SU-DHL-6 (cell line): ENCODE results near the gene NEURL2.

Experiments
- H2AFZ ChIP-seq: fragments of 200-600 bp; sonication (generic); 2 replicates; pipeline ENCODE4 v1.6.1; 2014; ENCODE audit warnings: low read depth, mild to moderate bottlenecking, moderate library complexity, mixed read lengths, antibody characterized with exemption, low read length; ENCODE audit not compliant: severe bottlenecking
- H3F3A ChIP-seq: fragments of 200-600 bp; shearing (Covaris generic); 2 replicates; pipeline ENCODE4 v1.6.0; 2016; ENCODE audit warnings: antibody characterized with exemption, mild to moderate bottlenecking; ENCODE audit not compliant: insufficient read depth
- H3K27ac ChIP-seq: fragments of 200-600 bp; sonication (generic); 2 replicates; pipeline ENCODE4 v1.5.1; 2016; ENCODE audit warnings: low read depth, mild to moderate bottlenecking, low read length, moderate library complexity, mixed read lengths
- H3K27me3 ChIP-seq: fragments of 200-600 bp; sonication (generic), shearing (Covaris generic); 2 replicates; pipeline ENCODE4 v1.6.0; 2014; ENCODE audit warnings: mild to moderate bottlenecking, low read length
- H3K36me3 ChIP-seq: fragments of 200-600 bp; sonication (generic); 2 replicates; pipeline ENCODE4 v1.6.1; 2014; ENCODE audit warnings: mild to moderate bottlenecking, low read length, mixed read lengths
- H3K4me2 ChIP-seq: fragments of 300-600, 200-600 bp; shearing (Covaris generic), sonication (generic); 2 replicates; pipeline ENCODE4 v1.6.0; 2014; ENCODE audit warnings: low read length, low read depth, mild to moderate bottlenecking; ENCODE audit not compliant: poor library complexity, severe bottlenecking
- H3K4me3 ChIP-seq: fragments of 200-600 bp; sonication (generic); 2 replicates; pipeline ENCODE4 v1.5.1; 2014; ENCODE audit warnings: antibody characterized with exemption, low read length, mild to moderate bottlenecking, mixed read lengths; ENCODE audit not compliant: insufficient read depth, poor library complexity, severe bottlenecking
- H3K79me2 ChIP-seq: fragments of 200-600 bp; sonication (generic); 2 replicates; pipeline ENCODE4 v1.6.1; 2014; ENCODE audit warnings: mild to moderate bottlenecking, low read length, moderate library complexity; ENCODE audit not compliant: insufficient read depth
- H3K9ac ChIP-seq: fragments of 200-600 bp; sonication (generic); 2 replicates; pipeline ENCODE4 v1.7.0; 2014; ENCODE audit warnings: mild to moderate bottlenecking, low read length
- H3K9me2 ChIP-seq: fragments of 200-600 bp; sonication (generic); replicated peaks from 2 replicates; pipeline ENCODE4 v1.6.1; 2014; ENCODE audit warnings: low read length; ENCODE audit not compliant: insufficient read depth
- H3K9me3 ChIP-seq: fragments of 200-600 bp; sonication (generic); 2 replicates; pipeline ENCODE4 v1.6.1; 2014; ENCODE audit warnings: low read length, mixed read lengths; ENCODE audit not compliant: insufficient read depth
- H4K20me1 ChIP-seq: fragments of 200-600 bp; sonication (generic); 2 replicates; pipeline ENCODE4 v1.6.1; 2014; ENCODE audit warnings: low read depth, mild to moderate bottlenecking, antibody characterized with exemption, low read length, moderate library complexity, mixed read lengths
- CTCF ChIP-seq: fragments of 200-600 bp; sonication (generic); IDR thresholded peaks from one replicate; pipeline ENCODE4 v1.5.1; 2017; ENCODE audit warnings: antibody characterized with exemption, mild to moderate bottlenecking, low read length, moderate library complexity; ENCODE audit not compliant: insufficient read depth, poor library complexity, severe bottlenecking
- EZH2phosphoT487 ChIP-seq: fragments of 200-600 bp; sonication (generic), shearing (Covaris generic); conservative IDR thresholded peaks from 2 replicates; pipeline ENCODE4 v1.6.1; 2018; ENCODE audit warnings: mild to moderate bottlenecking, antibody characterized with exemption, low read length, moderate library complexity, mixed read lengths

NEURL2 gene

GRCh38 chr20:45899046-45899835, 8.2 kb upstream of the NEURL2 start:
- no peak overlapping the region for H2AFZ ChIP-seq
- H3K9me2 ChIP-seq: no peaks in the 10 kb centered on the region
- H3F3A ChIP-seq: no peaks in the 10 kb centered on the region
- H3K4me3 ChIP-seq: no peak overlapping the region
- TF ChIP-seq CTCF: no peak
- no peak for TF ChIP-seq EZH2phosphoT487
- no peaks in the 10 kb centered on the region for H3K36me3 ChIP-seq
- H3K27ac ChIP-seq: no peak overlapping the region
- no peak overlapping the region for H3K4me2 ChIP-seq
- H3K27me3 ChIP-seq: no peaks in the 10 kb centered on the region
- H3K79me2 ChIP-seq: no peaks in the 10 kb centered on the region
- no peak overlapping the region for H3K9ac ChIP-seq
- H3K9me3 ChIP-seq: no peaks in the 10 kb centered on the region
- no peaks in the 10 kb centered on the region for H4K20me1 ChIP-seq

- Histone ChIP-seq H3K79me2 (no peaks in the 10 kb centered on the region), H3K9ac (no peak overlapping the region), H3K9me2 (no peaks in the 10 kb centered on the region), H3K27me3 (no peaks in the 10 kb centered on the region), H3K4me3 (no peak overlapping the region), H3K9me3 (no peaks in the 10 kb centered on the region), H4K20me1 (no peaks in the 10 kb centered on the region), H2AFZ (no peak overlapping the region), H3F3A (no peaks in the 10 kb centered on the region), H3K27ac (no peak overlapping the region), H3K4me2 (no peak overlapping the region), H3K36me3 (no peaks in the 10 kb centered on the region)
- TF ChIP-seq EZH2phosphoT487 (no peak), CTCF (no peak)
Observed at GRCh38 chr20:45898285-45898684, 7.3 kb upstream of the NEURL2 start.

- H3K9me3 ChIP-seq: no peaks in the 10 kb centered on the region
- no peak overlapping the region for H2AFZ ChIP-seq
- H3K9ac ChIP-seq: no peak overlapping the region
- H3K79me2 ChIP-seq: no peaks in the 10 kb centered on the region
- H3K4me3 ChIP-seq: no peak overlapping the region
- H3K36me3 ChIP-seq: no peaks in the 10 kb centered on the region
- no peaks in the 10 kb centered on the region for H3F3A ChIP-seq
- no peak overlapping the region for H3K4me2 ChIP-seq
- H3K9me2 ChIP-seq: no peaks in the 10 kb centered on the region
- H3K27me3 ChIP-seq: no peaks in the 10 kb centered on the region
- H3K27ac ChIP-seq: no peak overlapping the region
- no peaks in the 10 kb centered on the region for H4K20me1 ChIP-seq
- TF ChIP-seq CTCF: no peak
- no peak for TF ChIP-seq EZH2phosphoT487
Observed at GRCh38 chr20:45897692-45898091, 6.7 kb upstream of the NEURL2 start.
